Fibroblast of lung (primary cell): Measurements from ENCODE around the gene UMAD1. TPM values are rescaled to one million over a fixed set of nuclear protein-coding genes. Genes with fewer than 3 reads are reported as not detected.
A peak's percentile ranks its signal among the peaks of the same experiment; 100 is the strongest.
"Not testable (repeated sequence)": the region's sequence is repeated elsewhere in the genome, so short reads cannot be mapped to it uniquely, and the experiment has no call there.

Experiments used
- DNase-seq, 2 donors: peaks; one replicate each; pipeline versions ENCODE4 v3.0.0 to v3.0.0-alpha.2; 2010; ENCODE audit warnings: low read depth in 2 of 2
- H2AFZ ChIP-seq: 2 replicates; pipeline ENCODE4 v1.5.1; 2012; ENCODE audit warnings: low read length, control low read depth, inconsistent platforms
- H3K27ac ChIP-seq: 2 replicates; pipeline ENCODE4 v1.5.1; 2011; ENCODE audit warnings: low read length, control low read depth; ENCODE audit not compliant: insufficient read depth
- H3K27me3 ChIP-seq: 2 replicates; pipeline ENCODE4 v1.5.1; 2011; ENCODE audit warnings: mild to moderate bottlenecking, low read length; ENCODE audit not compliant: control insufficient read depth, insufficient read depth
- H3K36me3 ChIP-seq: 2 replicates; pipeline ENCODE4 v1.5.1; 2011; ENCODE audit warnings: low read length; ENCODE audit not compliant: control insufficient read depth, insufficient read depth
- H3K4me1 ChIP-seq: 2 replicates; pipeline ENCODE4 v1.5.1; 2011; ENCODE audit warnings: low read length; ENCODE audit not compliant: control insufficient read depth, insufficient read depth; ENCODE audit errors: extremely low read depth
- H3K4me2 ChIP-seq: 2 replicates; pipeline ENCODE4 v1.5.1; 2011; ENCODE audit warnings: low read length, control low read depth; ENCODE audit not compliant: insufficient read depth; ENCODE audit errors: extremely low read depth
- H3K4me3 ChIP-seq, 4 experiments: fragments of 200-600 bp in 1 of 4; sonication (generic) in 1 of 4; replicated peaks in 1 of 4; 2 replicates each; pipeline ENCODE4 v1.5.1; 2011 to 2016; ENCODE audit warnings: low read length in 4 of 4, low read depth in 3 of 4, mild to moderate bottlenecking in 3 of 4, control low read depth in 2 of 4, inconsistent platforms in 1 of 4, mixed read lengths in 1 of 4; ENCODE audit not compliant: insufficient read depth in 1 of 4; ENCODE audit errors: control extremely low read depth in 1 of 4
- H3K79me2 ChIP-seq: 2 replicates; pipeline ENCODE4 v1.5.1; 2012; ENCODE audit warnings: mild to moderate bottlenecking, low read length, inconsistent platforms; ENCODE audit not compliant: control insufficient read depth, insufficient read depth
- H3K9ac ChIP-seq: 2 replicates; pipeline ENCODE4 v1.5.1; 2011; ENCODE audit warnings: mild to moderate bottlenecking, low read length, control low read depth; ENCODE audit not compliant: insufficient read depth
- H3K9me3 ChIP-seq: 2 replicates; pipeline ENCODE4 v1.5.1; 2012; ENCODE audit warnings: low read depth, low read length; ENCODE audit not compliant: control insufficient read depth, insufficient read depth
- H4K20me1 ChIP-seq: 2 replicates; pipeline ENCODE4 v1.5.1; 2011; ENCODE audit warnings: low read length; ENCODE audit not compliant: control insufficient read depth, insufficient read depth; ENCODE audit errors: extremely low read depth
- EZH2 ChIP-seq: IDR thresholded peaks from 2 replicates; pipeline ENCODE4 v1.5.1; 2012; ENCODE audit warnings: low read length, control low read depth, mild to moderate bottlenecking; ENCODE audit errors: missing control alignments
- polyA plus RNA-seq, 2 donors: library from polyadenylated mRNA; depleted of rRNA in 1 of 2; stranded (reverse) in 1 of 2; unstranded in 1 of 2; fragments of >200 nt; gene quantifications; 2 replicates each; pipeline ENCODE4 v1.2.1, GENCODE V29; 2011 to 2012; ENCODE audit warnings: missing spikeins in 1 of 2
- total RNA-seq: library from RNA; depleted of rRNA; stranded (reverse); fragments of >200 nt; gene quantifications from 2 replicates; pipeline ENCODE4 v1.2.1, GENCODE V29; 2014
- TF ChIP-seq, protein P1 (sequence below), 2 donors: IDR thresholded peaks in 1 of 2; conservative IDR thresholded peaks in 1 of 2; 1 replicate in 1 of 2; 2 replicates in 1 of 2; pipeline ENCODE4 v1.5.1; 2011 to 2012; ENCODE audit warnings: low read length in 2 of 2, control low read depth in 1 of 2, inconsistent platforms in 1 of 2, low read depth in 1 of 2, mild to moderate bottlenecking in 1 of 2

The UMAD1 gene
- total and polyA plus RNA-seq, 2 donors (not counting 1 experiment from before 2014, with no cell fraction given) = 12.4 to 19.8 TPM

- H3K27me3 ChIP-seq = no peaks in the 10 kb centered on the region
- H3K4me2 ChIP-seq = no peak overlapping the region
- H4K20me1 ChIP-seq = no peaks in the 10 kb centered on the region
- H2AFZ ChIP-seq = no peak overlapping the region
- no peaks in the 10 kb centered on the region for H3K9me3 ChIP-seq
- no peak overlapping the region for H3K9ac ChIP-seq
- no peak overlapping the region for H3K4me3 ChIP-seq
- no peak overlapping the region for H3K27ac ChIP-seq
- no peak for DNase-seq
- H3K79me2 ChIP-seq = no peaks in the 10 kb centered on the region
- H3K36me3 ChIP-seq = no peaks in the 10 kb centered on the region
- no peaks in the 10 kb centered on the region for H3K4me1 ChIP-seq
- TF ChIP-seq, protein P1, sequence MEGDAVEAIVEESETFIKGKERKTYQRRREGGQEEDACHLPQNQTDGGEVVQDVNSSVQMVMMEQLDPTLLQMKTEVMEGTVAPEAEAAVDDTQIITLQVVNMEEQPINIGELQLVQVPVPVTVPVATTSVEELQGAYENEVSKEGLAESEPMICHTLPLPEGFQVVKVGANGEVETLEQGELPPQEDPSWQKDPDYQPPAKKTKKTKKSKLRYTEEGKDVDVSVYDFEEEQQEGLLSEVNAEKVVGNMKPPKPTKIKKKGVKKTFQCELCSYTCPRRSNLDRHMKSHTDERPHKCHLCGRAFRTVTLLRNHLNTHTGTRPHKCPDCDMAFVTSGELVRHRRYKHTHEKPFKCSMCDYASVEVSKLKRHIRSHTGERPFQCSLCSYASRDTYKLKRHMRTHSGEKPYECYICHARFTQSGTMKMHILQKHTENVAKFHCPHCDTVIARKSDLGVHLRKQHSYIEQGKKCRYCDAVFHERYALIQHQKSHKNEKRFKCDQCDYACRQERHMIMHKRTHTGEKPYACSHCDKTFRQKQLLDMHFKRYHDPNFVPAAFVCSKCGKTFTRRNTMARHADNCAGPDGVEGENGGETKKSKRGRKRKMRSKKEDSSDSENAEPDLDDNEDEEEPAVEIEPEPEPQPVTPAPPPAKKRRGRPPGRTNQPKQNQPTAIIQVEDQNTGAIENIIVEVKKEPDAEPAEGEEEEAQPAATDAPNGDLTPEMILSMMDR (conservative IDR thresholded peaks at IDR 0.05 in 1 of 2, IDR thresholded peaks at IDR 0.05 in 1 of 2; ENCODE audit: low read depth in 1 of 2, low read length in 2 of 2) = no peak
- TF ChIP-seq EZH2 = no peak
Observed at GRCh38 chr7:7675686-7676085, 35.1 kb downstream of the UMAD1 start.

DNA sequence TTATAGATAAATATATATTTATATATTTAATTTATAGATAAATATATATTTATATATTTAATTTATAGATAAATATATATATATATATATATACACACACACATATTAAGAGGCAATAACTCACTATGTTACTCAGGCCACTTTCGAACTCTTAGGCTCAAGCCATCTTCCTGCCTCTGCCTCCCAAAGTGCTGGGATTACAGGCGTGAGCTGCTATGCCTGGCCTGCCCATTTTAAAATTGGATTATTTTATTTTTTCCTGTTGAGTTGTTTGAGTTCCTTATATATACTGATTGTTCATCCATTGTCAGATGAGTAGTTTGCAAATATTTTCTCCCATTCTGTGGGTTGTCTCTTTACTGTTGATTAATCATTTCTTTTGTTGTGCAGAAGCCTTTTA, 39.1 kb downstream of the UMAD1 start:
- not testable (repeated sequence) for H3K9ac ChIP-seq, H3K27me3 ChIP-seq, H3K4me2 ChIP-seq, H3K4me1 ChIP-seq, H3K4me3 ChIP-seq, H3K36me3 ChIP-seq, H3K79me2 ChIP-seq, H3K9me3 ChIP-seq, H3K27ac ChIP-seq, DNase-seq, H2AFZ ChIP-seq, H4K20me1 ChIP-seq

DNA sequence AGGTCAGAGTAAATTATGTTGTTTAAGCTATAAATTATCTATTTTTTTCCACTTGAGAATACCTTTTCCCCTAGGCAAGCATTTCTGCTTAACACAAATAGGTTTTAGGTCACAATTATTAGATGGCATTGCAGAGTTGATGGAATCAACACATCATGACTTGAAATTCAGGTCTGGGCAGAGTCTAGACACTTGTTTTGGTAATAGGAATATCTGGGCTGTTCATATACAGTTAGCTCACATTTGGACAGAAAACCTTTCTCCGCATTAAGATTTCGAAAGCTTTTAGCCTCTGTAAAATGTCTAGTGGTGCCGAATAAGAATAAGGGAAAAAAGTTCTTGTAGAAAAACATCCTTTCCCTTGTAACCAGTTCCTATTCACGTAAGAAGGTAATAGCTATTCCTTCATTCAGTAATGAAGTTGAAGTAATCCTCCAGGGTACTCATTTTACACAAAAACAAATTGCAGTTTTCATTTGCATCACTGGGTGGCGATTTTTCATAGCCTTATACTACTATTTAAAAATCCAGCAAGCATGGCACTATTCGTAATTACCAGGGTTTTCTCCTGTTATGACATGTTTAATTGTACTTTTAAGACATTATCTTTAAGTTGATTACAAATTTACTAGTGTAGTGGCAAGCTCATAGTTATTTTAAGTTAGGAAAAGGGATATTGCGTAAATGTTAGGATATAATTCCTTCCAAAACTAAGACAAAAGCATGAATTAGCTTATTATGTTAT, 40.8 kb downstream of the UMAD1 start:
- Histone ChIP-seq H3K27ac (no peak overlapping the region), H3K9me3 (no peaks in the 10 kb centered on the region), H3K79me2 (no peaks in the 10 kb centered on the region), H3K4me3 (no peak overlapping the region), H3K27me3 (no peaks in the 10 kb centered on the region), H3K36me3 (no peaks in the 10 kb centered on the region), H3K9ac (no peak overlapping the region), H3K4me1 (no peaks in the 10 kb centered on the region), H2AFZ (peak overlapping the region; percentile 57), H4K20me1 (no peaks in the 10 kb centered on the region), H3K4me2 (no peak overlapping the region)
- TF ChIP-seq, protein P1 (conservative IDR thresholded peaks at IDR 0.05 in 1 of 2, IDR thresholded peaks at IDR 0.05 in 1 of 2; ENCODE audit: low read depth in 1 of 2, low read length in 2 of 2) = peak; percentile 35 to 67
- no peak for TF ChIP-seq EZH2
- DNase-seq = peak; percentile 55 to 82
